ENCODE measurements around the gene TMEM250.
"Not testable (repeated sequence)": the region's sequence is repeated elsewhere in the genome, so short reads cannot be mapped to it uniquely, and the experiment has no call there.

The TMEM250 gene

DNA sequence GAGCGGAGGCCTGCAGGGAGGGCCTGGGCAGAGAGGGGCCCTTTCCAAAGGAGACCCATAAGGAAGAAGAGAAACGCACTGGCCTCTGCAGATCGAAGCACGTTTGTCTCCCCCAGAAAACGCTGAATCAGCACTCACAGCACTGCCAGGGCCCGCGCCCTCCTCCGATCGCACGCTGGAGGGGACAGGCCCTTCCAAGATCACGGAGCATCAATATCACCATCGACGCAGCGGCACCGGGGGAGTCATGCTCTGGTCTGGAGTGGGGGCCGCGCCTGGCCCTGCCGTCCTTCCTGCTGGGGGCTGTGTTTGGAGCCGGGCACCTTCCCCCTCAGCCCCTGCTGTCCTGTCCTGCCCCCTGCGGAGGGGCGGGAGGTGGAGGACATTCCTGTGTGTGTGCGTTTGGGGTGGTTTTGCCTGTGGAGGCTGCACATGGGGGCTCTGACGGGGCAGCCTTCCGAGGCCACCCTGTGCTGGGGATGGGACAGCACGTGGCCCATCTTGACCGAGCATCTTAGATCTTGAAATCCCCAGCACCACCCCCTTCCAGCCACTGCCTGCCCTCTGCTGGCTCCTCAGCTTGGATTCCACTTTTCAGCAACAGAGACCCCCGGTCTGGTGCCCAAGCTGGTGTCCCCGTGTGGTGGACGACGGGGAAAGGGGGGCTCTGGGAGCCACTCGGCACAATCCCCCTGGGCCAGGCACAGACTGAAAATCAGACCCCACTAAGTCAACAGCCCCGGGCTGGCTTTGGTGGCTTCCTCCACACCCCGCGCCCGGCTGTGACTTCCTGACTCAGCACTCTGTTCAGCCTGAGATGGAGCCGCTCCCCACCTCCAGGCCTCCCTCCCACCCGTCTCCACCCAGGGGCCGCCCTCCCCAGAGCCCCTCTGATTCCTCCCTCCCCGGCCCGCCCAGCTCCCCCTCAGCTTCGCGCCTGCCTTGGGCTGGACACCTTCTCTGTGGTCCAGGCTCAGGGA is 8.3 kb downstream of the TMEM250 start:
- DNase-seq, result no peak

DNA sequence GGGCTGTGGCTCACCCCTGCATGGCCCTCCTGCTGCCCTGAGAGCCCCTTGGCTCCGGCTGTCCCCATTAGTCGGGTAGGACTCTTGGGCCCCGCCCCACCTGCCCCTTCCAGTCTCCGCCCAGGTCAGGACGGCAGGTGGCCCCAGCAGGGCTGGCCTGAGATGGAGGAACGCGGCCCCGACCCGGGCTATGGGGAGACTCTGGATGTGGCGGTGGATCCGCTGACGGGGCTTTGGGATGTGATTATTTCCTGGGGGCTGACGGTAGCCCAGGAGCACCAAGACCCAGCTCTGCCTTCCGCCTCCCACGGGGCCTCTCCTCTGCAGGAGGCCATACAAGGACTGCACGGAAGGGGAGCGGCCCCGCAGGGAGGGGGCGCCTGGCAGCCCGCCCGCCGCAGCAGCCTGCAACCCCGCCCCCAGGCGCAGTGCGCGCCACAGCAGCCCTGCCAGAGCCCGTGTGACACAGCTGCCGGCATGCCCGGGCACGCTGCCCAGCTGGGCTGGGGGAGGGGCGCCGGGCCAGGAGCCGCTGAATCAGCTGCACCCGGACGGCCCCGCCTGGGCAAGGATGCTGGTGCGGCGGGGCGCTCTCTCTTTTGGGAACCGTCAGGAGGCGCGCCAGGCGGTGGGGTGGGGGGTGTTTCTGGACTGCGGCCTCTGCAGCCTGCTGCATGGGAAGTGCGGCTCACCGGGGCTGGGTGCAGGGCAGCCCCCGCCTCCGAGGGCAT is 9.2 kb downstream of the TMEM250 start:
- DNase-seq, result peak; percentile 93

DNA sequence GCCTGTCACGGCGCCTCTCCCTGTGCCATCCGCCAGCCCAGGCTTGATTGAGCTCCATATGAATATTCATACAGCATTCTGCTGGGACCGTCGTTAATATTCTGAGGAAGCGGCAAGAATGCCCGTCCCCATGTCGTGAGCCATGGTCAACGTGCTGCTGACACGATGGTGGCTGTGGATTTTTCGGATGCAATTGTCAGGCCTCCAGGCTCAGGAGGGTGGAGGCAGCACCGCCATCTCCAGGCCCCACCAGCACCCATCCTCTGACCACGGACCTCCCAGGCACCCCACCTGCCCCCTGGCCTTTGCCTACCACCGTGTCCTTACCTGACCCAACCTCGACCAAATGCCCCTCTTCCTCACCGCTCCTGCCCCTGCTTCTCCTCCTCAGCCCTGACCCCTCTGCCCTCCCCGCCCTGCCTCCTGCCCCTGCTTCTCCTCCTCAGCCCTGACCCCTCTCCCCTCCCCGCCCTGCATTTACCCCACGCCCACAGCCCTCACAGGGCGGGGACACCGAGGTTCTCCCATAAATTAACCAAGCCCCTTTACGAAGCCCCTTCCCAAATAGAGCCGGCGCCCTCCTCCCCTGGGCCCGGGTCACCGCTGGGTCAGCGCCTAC is 9.9 kb downstream of the TMEM250 start:
- no peak for DNase-seq

DNA sequence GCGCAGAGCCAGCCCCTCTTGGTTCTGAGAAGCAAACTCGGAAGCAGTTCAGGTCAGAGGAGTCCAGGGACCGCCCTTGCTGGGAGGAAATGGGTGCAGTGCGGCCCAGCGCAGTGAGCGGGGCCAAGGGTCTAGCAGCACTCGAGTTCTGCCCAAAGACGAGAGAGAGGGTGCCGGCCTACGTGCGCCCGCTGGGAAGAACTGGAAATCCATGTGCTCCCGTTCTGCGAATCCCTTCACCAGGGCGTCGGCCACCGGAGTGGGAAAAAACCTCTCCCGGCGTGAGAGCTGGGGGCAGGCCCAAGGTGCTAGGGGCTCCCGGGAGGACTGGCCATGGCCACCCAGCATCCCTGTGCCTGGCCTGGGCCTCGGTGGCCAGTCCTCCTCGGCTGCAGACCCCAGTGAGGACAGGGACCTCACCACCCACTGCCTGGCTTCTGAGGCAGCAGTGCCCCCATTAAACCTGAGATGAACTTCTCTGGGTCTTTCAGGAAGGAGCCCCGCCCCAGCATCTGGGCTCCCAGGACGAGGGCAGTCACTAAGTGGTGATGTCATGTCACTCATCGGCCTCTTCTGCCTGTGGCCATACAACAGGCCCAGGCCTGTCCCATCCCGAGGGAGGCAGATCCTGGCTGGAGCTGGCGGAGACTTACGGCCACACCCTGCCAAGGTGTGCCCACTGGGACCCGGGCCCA is 10.6 kb downstream of the TMEM250 start:
- peak; percentile 96 for DNase-seq

DNA sequence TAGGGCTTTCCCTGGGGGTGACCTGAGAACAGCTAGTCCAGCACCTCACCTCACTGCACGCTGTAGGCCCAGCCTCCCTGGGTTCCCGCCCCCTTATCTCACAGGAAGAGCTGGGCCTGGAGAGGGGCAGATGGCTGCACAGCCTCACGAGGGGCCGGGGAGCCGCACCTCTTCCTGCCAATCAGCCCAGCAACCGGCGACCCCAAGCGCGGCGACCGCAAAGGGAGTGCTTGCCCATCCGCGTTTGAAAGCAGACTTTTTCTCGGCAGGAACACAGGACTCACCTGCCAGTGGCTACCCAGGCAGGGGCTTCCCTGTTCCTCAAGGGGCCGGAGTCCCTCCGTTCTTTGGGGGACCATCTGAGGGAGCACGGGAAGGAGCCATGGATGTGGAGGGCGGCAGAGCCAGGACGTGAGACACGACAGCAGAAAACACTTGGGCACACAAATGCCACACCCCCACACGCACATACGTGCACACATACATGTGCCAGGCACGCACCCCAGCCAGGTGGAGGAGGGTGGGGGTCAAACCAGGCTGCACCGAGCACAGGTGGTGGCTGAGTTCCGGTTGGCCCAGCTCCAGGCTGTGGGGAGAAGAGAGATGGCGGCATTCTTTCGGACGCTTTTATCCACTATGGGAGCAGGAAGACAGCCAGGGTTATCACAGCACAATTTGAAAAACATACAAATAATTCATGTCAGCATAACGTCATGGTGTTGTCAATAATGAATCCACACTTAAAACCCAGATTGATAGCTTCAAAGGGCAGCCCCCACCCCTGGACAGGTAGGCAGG is 11.3 kb downstream of the TMEM250 start:
- peak; percentile 90 for DNase-seq

DNA sequence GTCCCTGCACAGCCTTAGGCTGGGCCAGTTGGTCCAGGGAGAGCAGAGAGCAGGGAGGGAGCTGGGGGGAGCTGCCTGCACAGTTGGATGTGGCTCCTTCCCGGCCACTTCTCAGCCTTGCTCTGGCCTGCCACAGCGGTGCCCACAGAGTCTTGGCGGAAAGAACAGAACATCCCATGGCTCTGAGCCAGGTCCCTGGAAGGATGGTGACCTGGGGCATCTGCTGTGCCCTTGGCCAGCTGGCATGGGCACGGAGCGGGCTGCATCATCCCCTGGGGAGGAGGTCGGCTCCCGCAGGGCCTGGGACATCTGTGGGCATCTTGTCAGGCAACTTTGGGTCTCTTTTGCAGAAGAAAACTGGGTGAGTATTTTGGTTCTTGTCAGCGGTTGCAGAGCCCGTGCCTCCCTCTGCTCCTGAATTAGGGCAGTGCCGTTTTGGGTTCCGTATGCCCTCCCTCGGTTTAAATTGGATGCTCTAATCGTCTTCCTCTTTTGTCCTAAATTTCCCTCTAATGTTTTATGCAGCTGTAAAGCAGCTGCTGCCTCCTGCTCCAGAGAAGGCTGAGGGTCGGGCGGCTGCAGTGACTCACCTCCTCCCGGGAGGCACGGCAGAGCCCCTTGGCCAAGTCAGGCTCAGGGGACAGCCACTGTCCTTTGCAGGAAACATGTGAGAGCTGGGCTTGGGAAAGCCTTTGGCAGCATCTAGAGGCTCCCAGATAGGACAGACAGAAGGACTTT is 13.1 kb downstream of the TMEM250 start:
- no peak for DNase-seq

DNA sequence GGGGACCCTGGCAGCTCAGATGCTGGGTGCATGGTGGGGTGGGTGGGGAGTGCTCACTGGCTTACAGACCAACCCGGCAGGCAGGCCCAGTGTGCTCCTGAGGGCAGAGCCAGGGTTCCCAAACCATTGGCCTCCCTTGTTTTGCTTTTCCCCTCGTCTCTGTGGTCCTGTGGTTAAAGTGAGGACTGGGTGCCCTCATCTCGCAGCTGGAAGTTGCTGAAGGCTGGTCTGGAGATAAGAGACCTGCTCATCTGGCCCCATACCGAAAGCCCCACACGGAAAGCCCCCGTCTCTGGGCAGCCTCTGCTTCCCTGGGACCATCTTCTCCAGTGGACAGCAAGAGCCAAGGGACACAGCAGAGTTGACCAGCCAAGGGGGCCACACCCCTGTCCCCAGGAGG is 13.8 kb downstream of the TMEM250 start:
- DNase-seq, result no peak

DNA sequence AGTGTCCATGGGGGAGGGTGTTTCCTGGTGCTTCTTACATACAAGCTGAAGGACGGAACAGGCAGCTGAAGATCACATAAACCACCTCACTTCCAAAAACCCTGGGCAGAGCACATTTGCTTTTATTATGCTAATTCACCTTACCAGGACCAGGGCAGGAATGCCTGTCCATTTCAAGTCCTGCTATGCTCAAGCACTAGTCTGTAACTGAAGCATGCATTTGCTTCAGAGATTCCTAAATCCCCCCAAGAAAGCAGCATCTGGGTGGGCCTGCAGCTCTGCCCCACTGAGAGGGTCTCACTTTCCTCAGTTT is 14.2 kb downstream of the TMEM250 start:
- DNase-seq, result no peak

DNA sequence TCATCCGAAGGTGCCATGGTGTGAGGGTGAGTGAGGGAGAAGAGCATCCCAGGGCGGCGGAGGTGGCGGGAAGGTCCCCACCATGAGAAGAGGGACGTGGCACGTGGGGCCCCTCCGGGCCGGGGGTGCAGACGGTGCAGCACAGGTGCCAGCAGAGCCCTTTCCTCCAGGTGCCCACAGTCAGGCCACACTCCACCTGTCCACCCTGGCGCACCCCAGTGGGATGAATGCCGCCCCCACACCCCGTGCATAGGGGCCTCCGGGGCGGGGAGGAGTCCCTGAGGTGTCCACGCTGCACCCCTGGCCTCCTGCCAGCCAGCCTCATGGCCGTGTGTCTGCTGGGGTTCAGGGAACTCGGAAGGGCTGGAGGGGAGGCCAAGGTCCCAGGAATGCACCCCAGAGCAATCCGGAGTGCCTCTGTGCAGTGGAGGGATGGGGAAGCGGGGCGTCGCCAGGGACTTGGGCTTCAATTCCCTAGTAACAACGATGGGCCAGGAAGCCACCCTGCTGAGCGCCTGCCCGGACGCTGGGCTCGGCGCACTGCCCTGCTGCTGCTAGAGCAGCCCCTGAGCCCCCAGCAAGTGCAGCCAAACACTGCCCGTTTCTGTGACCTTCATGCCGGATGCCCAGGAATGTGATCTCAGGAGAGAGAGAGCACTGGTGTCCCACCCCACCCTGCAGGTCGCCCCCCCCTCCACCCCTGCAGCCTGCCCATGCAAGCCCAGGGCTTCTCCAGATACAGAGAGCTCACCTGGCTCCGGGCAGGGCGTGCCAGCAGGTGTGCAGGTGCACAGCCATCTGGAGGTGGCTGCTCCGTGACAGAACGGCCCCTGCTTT is 14.8 kb downstream of the TMEM250 start:
- DNase-seq, result peak; percentile 91

DNA sequence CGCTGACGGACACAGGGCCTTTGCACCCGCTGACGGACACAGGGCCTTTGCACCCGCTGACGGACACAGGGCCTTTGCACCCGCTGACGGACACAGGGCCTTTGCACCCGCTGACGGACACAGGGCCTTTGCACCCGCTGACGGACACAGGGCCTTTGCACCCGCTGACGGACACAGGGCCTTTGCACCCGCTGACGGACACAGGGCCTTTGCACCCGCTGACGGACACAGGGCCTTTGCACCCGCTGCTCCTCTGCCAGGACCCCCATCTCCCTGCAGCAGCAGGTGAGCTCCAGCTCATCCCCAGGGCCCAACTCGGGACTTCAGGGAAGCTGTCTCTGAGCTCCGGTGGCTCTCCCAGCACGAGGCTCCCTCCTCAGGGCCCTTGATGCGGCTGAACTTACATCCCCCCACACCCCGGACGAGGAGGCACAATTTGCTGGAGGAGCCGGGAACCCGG is 17.0 kb downstream of the TMEM250 start:
- DNase-seq, result not testable (repeated sequence)

DNA sequence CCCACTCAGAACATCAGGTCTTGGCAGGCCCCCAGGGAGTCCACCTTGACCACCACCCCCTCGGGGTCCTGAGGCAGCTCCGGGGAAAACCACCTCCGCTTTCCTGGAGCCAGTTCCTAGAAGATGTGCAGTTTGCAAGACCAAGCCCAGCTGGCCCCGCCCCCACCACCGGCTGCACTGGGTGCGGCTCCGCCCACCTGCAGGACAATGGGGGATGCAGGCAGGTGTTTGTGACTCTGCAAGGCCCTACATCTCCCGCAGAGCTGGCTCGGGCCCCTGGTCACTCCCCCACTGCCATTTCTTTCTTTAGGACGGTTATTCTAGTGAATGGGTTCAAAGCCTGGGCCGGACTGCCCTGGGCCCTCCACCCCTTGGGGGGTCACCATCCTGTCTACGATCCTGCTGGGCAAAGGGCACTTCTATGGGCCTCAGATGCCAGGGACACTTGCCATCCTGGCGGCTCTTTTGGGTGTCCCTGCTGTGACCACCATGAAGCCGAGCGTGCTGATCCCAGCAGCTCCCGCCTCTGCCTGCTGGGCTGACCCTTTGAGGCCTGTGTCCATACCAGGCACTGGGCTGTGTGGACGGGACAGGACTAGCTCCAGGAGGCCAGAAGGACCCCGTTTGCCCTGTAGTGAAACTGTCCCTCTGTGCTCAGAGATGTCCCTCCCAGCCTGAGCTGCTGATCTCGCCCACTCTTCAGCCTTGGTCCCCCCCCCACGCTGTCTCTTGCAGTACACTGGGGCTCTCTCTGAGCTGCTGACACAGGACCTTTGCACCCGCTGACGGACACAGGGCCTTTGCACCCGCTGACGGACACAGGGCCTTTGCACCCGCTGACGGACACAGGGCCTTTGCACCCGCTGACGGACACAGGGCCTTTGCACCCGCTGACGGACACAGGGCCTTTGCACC is 17.7 kb downstream of the TMEM250 start:
- peak; percentile 74 for DNase-seq

DNA sequence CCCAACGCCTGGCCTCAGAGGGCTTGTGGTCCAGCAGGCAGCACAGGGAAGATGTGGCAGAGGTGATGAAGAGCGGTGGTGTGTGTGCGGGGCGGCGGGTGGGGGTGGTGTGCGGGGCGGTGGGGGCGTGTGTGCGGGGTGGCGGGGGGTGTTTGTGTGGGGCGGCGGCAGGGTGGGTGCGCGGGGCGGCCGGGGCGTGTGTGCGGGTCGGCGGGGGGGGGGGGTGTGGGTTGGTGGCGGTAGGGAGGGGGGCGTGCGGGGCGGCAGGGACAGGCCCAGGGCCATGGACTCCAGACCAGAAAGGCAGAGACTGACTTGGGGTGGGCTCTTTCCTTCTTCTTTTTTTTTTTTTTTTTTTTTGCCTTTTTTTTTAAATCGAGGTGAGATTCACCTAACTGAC is 19.1 kb downstream of the TMEM250 start:
- DNase-seq, result no peak

DNA sequence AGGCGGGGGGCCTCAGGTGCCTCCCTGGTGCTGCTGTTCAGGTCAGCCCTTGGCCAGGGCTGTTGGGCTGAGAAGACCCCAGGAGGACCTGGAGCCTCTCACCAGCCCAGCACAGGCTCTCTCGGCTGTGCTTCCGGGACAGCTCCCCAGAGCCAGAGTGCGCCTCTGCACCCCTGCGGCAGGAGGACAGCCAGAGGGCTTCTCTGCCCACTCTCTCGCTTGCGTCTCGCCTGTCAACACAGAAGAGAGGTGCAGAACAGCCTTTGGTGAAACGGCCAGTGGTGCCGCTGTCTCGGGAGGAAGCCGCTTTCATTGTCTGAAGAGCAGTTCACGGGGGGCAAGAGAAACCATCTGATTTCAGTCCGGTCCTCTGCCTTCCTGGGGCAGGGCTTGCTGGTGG is 19.8 kb downstream of the TMEM250 start:
- no peak for DNase-seq

DNA sequence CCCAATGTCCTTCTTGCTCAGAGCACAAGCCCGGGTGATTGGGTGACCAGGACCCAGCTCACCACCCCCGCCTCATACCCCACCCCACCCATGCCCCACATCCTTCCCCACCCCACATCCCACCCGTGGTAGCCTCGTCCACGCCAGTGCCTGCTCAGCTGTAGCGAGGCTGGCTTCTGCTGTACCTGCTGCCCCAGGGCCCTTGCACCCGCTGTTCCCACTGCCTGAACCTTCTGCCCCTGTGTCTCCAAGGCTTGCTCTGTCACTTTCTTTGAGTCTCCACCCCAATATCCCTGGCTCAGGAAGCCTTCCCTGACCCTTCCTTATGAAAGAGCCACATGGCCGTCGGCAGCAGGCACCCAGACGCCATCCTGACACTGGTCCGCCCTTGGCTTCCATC is 20.5 kb downstream of the TMEM250 start:
- DNase-seq, result no peak

DNA sequence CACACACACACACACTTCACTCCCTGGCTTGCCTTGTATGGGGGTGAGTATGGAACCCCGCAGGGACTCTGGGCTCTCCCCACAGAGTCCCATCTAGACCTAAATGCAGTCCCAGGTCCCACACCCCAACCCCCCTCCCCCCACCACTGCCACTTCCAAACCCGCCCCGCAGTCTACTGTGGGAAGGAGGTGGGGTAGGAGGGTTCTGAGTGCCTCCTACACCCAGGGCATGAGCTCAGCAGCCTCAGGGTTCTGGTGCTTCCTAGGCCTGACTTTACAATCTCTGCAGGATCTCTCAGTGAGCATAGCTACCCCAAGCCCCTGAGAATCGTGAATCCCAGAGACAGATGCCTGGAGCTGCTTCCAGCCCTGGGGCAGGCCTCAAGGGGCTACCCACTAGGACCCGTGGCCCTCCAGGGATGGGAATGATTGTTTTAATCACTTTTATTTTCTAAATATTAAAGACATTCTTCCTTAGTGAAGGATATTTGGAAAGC is 22.1 kb downstream of the TMEM250 start:
- DNase-seq, result no peak

DNA sequence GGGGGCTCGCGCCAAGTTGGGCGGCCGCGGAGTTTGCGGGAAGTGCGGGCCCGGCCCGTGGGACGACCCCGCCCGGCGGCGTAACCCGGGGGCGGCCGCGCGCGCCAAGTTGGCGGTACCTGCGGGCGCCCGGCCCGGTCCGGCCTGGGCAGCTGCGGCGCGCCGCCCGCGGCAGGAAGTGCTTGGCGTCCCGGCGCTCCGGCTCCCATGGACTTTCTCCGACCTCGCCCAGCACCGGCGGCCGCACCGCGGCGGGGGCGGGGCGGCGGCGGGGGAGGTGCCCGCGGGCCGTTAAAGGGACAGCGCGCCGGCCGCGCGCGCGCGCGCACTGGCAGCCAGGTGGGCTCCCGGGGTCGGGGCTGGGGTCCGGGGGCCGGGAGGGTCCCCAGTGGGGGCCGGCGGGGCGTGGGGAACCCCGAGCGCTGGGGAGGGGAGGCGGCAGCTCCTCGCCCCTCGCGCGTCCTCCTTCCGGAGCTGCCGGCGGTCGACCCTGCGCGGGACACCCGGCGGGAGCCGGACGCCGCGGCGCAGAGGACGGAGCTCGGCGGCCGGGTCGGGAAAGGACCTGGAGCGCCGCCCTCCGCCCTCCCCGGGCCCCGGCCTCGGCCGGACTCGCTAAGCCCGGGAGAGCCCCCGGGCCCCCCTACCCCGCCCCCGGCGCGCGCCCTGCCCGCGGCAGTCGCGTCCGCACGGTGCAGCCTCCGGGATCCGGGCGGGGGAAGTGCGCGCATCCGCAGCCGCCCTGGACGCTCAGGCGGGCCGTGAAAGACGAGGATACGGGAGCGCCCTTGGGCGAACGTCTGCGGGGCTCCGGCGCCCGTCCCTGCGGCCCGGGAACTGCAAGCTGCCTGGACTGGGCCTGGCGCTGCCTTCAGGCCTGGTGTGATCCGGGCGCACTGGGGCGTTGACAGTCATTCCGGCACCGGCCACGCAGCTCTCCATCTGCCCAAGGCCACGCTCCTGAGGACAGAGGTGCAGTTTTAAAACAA is 23.3 kb downstream of the TMEM250 start, which contains the start of gene NACC2:
Gene NACC2, minus strand, starts transcription at position 220 of the 989 bp plus-strand sequence. CDS start 44,768 bp downstream, outside the sequence.
- no peak for DNase-seq

DNA sequence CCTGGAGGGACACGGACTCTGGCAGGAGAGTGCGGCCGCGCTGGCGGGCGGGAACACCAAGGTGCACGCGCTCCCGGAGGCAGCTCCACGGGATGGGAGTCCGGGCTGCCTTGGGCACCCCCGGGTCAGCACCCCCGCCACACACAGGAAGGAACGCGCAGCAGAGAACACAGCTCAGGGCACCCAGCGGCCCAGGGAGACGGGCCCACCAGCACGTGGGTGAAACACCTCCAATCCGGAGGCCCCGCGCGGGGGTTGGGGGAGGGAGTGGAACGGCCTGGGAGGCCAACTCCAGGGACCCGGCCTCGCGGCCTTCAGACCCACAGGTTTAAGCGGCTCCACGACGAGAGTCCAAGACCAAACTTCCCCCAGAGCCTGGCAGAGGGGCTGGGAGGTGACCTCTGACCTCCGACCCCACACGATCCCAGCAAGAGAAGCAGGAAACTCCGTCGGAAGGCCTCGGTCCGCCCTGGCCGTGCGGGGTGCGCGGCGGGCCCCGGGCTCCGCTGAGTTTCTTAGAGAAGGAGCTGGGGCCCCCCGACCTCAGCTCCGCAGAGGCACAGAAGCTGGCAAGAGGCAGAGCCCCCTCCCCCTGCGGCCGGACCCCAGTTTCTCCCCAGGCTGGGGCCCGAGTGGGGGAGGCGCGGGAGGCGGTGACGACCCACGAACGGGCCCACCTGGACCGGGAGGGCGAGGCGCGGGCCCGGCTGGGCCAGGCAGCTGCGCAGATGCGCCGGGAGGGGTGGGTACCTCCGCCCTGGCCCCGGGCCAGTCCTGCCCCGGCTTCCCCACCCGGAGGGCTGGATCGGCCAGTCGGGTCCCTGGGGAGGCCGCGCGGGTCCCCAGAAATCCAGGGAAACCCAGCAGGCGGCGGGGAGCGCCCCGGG is 24.4 kb downstream of the TMEM250 start:
- no peak for DNase-seq
